ENCODE results near the gene MADCAM1. TPM values are rescaled to one million over a fixed set of nuclear protein-coding genes. Genes with fewer than 3 reads are reported as not detected.
A peak's percentile ranks its signal among the peaks of the same experiment; 100 is the strongest.

MADCAM1 gene
- total RNA-seq, 3 donors from 2014 or later: 0.18 to 0.26 (median 0.19) TPM

DNA sequence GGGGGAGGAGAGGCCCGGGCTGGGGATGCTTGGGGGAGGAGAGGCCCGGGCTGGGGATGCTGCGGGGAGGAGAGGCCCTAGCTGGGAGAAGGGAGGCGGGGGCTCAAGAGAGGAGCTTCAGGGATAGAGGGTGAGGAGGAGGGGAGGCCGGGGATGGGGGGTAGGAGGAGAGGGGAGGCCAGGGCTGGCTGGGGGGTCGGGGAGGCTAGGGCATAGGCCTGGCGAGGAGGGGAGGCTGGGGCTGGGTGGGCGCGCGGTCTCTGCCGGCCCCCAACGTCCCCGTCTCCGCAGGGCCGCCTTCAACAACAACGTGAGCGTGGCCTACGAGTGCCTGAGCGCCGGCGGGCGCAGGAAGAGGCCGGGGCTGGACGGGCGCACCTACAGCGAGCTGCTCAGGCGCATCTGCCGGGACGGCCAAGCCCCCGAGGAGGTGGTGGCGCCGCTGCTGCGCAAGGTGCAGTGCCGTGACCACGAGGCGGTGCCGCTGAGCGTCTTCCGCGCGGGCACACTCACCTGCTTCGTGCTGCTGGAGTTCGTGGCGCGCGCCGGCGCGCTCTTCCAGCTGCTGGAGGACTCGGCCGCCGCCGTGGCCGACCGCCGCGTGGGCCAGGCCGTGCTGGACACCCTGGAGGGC is 22.4 kb downstream of the MADCAM1 start:
- H3K27me3 Mint-ChIP-seq (ENCODE audit: low read depth): no peaks in the 10 kb centered on the region
- H3K4me3 Mint-ChIP-seq: no peak overlapping the region
- peak; percentile 89 to 93 for ATAC-seq
- no peaks in the 10 kb centered on the region for H3K9me3 Mint-ChIP-seq
- DNase-seq: peak; percentile 68
- H3K4me1 Mint-ChIP-seq (ENCODE audit: low read depth): peaks cover 13% of the 10 kb centered on the region
- peaks cover 4% of the 10 kb centered on the region for H3K36me3 Mint-ChIP-seq (ENCODE audit: insufficient read depth)

DNA sequence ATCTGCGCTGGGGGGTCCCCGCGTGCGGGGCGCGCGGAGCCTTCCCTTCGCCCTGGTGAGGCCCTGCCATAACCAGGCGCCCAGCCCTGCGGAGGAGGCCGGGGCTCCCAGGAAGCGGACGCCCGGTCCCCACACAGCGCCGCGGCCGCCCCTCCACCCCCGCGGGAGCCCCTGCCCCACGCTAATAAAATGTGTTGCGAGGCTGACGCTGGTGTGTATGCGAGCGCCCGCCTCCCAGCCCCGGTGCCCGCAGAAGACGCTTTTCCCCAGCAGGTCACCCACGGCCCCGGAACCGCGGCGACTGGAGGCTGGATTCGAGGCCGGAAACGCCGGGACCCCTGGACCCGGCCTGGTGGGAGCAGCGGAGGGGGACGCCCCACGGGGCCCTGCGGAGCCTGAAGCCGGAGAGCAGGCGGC is 23.2 kb downstream of the MADCAM1 start:
- no peaks in the 10 kb centered on the region for H3K36me3 Mint-ChIP-seq (ENCODE audit: insufficient read depth)
- H3K4me1 Mint-ChIP-seq (ENCODE audit: low read depth): peaks cover 9% of the 10 kb centered on the region
- DNase-seq (no peak), ATAC-seq (no peak)
- no peaks in the 10 kb centered on the region for H3K9me3 Mint-ChIP-seq
- H3K4me3 Mint-ChIP-seq: no peak overlapping the region
- H3K27me3 Mint-ChIP-seq (ENCODE audit: low read depth): no peaks in the 10 kb centered on the region

GRCh38 chr19:522726-523125 is 26.4 kb downstream of the MADCAM1 start:
- H3K9me3 Mint-ChIP-seq: no peaks in the 10 kb centered on the region
- ATAC-seq (no peak), DNase-seq (no peak)
- H3K4me1 Mint-ChIP-seq (ENCODE audit: low read depth): peaks cover 6% of the 10 kb centered on the region
- H3K36me3 Mint-ChIP-seq (ENCODE audit: insufficient read depth): no peaks in the 10 kb centered on the region
- H3K4me3 Mint-ChIP-seq: no peak overlapping the region
- peaks cover 3% of the 10 kb centered on the region for H3K27me3 Mint-ChIP-seq (ENCODE audit: low read depth)

- peaks cover 3% of the 10 kb centered on the region for H3K27me3 Mint-ChIP-seq (ENCODE audit: low read depth)
- H3K4me1 Mint-ChIP-seq (ENCODE audit: low read depth): peaks cover 6% of the 10 kb centered on the region
- no peaks in the 10 kb centered on the region for H3K9me3 Mint-ChIP-seq
- ATAC-seq (no peak), DNase-seq (no peak)
- no peaks in the 10 kb centered on the region for H3K36me3 Mint-ChIP-seq (ENCODE audit: insufficient read depth)
- H3K4me3 Mint-ChIP-seq: no peak overlapping the region
Measured at GRCh38 chr19:524062-524674, 27.9 kb downstream of the MADCAM1 start.

- ATAC-seq (no peak), DNase-seq (no peak)
- Mint-ChIP-seq H3K4me3 (no peak overlapping the region), H3K27me3 (ENCODE audit: low read depth) (peaks cover 3% of the 10 kb centered on the region), H3K36me3 (ENCODE audit: insufficient read depth) (no peaks in the 10 kb centered on the region), H3K9me3 (no peaks in the 10 kb centered on the region), H3K4me1 (ENCODE audit: low read depth) (peaks cover 6% of the 10 kb centered on the region)
Measured at GRCh38 chr19:525029-525428, 28.7 kb downstream of the MADCAM1 start.

DNA sequence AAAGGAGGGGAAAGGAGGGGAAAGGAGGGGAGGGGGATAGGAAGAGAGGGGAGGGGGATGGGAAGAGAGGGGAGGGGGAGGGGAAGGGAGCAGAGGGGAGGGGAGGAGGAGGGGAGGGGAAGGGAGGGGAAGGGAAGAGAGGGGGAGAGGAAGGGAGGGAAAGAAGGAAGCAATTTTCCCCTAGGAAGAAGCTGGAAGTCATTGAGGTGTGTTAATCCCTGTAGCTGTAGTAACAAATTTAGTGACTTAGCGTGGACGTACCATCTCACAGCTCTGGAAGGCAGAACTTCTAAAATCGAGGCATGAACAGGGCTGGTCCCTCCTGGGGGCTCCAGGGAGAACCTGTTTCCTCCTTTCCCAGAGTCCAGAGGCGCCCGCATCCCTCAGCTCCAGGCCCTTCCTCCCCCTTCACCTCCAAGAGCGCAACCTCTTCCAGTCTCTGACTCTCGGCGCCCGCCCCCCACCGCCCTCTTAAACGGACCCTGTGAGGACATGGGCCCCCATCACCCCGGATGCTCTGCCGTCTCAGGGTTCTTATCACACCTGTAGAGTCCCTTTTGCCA is 29.7 kb downstream of the MADCAM1 start:
- Mint-ChIP-seq H3K9me3 (no peaks in the 10 kb centered on the region), H3K4me1 (ENCODE audit: low read depth) (peaks cover 6% of the 10 kb centered on the region), H3K36me3 (ENCODE audit: insufficient read depth) (no peaks in the 10 kb centered on the region), H3K27me3 (ENCODE audit: low read depth) (peaks cover 3% of the 10 kb centered on the region), H3K4me3 (no peak overlapping the region)
- ATAC-seq: no peak
- no peak for DNase-seq

DNA sequence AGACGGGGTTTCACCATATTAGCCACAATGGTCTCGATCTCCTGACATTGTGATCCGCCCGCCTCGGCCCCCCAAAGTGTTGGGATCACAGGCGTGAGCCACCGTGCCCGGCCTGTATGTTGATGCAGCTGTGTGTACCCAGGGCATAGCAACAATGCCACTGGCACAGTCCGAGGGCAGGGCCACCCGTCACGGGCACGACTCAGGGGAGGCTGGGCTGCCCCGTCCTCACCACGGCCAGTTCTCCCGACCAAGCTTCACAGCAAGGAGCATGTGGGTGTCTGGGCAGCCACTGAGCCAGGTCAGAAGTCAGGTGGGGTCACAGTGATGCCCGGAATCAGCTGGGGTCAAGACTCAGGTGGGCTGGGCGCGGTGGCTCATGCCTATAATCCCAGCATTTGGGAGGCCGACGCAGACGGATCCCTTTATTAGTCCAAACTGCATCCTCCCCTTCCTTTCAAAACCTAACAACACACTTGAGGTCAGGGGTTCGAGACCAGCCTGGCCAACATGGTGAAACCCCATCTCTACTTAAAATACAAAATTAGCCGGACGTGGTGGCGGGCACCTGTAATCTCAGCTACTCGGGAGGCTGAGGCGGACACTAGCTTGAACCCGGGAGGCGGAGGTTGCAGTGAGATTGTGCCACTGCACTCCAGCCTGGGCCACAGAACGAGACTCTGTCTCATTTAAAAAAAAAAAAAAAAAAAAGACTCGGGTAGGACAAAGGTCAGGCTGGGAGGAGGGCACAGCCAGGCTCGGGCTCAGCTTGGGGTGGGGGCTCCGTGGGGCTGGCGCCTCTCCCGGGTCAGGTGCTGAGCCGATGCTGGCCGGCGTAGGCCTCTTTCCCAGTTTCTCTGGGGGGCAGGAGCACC is 34.1 kb downstream of the MADCAM1 start:
- Mint-ChIP-seq H3K9me3 (no peaks in the 10 kb centered on the region), H3K36me3 (ENCODE audit: insufficient read depth) (no peaks in the 10 kb centered on the region), H3K4me1 (ENCODE audit: low read depth) (peaks cover 22% of the 10 kb centered on the region), H3K4me3 (peak overlapping the region; percentile 83), H3K27me3 (ENCODE audit: low read depth) (peaks cover 2% of the 10 kb centered on the region)
- ATAC-seq: no peak
- DNase-seq: no peak

- Mint-ChIP-seq H3K4me3 (peak overlapping the region; percentile 83), H3K9me3 (no peaks in the 10 kb centered on the region), H3K27me3 (ENCODE audit: low read depth) (no peaks in the 10 kb centered on the region), H3K36me3 (ENCODE audit: insufficient read depth) (no peaks in the 10 kb centered on the region), H3K4me1 (ENCODE audit: low read depth) (peaks cover 22% of the 10 kb centered on the region)
- peak; percentile 78 to 79 for ATAC-seq
- DNase-seq: peak; percentile 77
Measured at GRCh38 chr19:531009-531752, 34.9 kb downstream of the MADCAM1 start.

DNA sequence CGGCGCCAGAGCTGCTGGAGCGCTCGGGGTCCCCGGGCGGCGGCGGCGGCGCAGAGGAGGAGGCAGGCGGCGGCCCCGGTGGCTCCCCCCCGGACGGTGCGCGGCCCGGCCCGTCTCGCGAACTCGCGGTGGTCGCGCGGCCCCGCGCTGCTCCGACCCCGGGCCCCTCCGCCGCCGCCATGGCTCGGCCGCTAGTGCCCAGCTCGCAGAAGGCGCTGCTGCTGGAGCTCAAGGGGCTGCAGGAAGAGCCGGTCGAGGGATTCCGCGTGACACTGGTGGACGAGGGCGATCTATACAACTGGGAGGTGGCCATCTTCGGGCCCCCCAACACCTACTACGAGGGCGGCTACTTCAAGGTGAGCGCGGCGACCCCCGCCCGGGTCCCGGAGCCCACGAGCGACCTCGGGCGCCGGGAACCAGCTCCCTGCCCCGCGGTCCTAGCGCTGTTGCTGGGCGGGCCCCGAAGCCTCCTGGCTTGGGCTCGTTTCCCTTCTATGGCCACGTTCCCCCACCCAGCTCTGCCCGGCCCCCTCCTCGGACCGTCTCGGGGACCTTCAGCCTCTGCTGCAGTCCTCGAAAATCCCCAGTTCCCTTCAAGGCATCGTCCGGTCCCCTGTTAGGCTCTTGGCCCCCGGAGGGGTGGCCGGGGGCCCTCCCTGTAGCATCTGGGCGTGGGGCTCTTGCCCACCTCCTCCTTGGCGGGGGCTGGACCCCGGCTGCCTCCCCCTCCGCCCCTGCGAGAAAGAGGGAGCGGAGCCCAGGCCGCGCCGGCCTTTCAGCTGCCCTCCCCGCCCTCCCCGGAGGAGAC is 35.7 kb downstream of the MADCAM1 start, which contains the start of gene CDC34:
CDC34 (plus strand) TSS at position 8 of the 808 bp plus-strand sequence; CDS start at position 180, 172 bp downstream.
- no peaks in the 10 kb centered on the region for H3K36me3 Mint-ChIP-seq (ENCODE audit: insufficient read depth)
- H3K9me3 Mint-ChIP-seq: no peaks in the 10 kb centered on the region
- no peaks in the 10 kb centered on the region for H3K27me3 Mint-ChIP-seq (ENCODE audit: low read depth)
- peak; percentile 2 to 23 for ATAC-seq
- H3K4me1 Mint-ChIP-seq (ENCODE audit: low read depth): peaks cover 22% of the 10 kb centered on the region
- DNase-seq: no peak
- H3K4me3 Mint-ChIP-seq: peak within 1 kb of the TSS; percentile 86

DNA sequence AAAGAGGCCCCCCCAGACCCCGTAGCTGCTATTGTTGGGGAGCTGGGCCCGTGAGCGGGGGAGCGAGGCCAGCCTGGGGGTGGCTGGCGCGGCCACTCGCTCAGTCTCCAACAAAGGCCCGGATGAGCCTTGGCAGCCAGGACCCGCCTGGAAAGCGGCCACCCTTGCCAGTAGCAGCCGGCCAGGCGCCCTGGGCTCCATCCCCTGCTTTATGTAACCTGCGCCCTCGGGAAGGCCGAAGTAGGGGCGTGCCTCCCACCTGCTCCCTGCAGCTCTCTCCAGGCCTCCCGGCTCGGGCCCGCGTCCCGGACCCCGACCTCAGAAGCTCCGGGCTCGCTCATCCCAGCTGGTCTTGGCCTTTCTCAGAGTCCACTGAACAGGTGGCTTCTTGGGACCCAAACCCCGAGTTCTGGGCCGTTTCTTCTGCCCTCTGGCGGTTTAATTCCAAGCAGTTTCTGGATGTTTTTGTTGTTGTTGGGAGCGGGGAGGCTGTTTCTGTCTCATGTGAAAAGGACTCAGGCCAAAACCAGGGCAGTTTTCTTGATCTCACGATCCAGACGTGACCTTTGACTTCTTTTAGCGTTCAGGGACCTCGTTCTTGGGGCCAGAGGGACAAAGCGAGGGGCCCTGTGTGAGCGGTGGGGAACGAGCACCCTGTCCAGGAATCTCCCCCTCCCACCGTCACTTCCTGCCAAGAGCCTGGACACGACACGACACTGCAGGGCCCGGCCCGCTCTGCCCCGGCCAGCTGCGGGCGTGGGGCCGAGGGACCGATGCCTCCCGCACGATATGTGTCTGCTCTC is 36.5 kb downstream of the MADCAM1 start:
- Mint-ChIP-seq H3K36me3 (ENCODE audit: insufficient read depth) (no peaks in the 10 kb centered on the region), H3K27me3 (ENCODE audit: low read depth) (no peaks in the 10 kb centered on the region), H3K9me3 (no peaks in the 10 kb centered on the region), H3K4me3 (peak overlapping the region; percentile 86), H3K4me1 (ENCODE audit: low read depth) (peaks cover 22% of the 10 kb centered on the region)
- no peak for ATAC-seq
- DNase-seq: peak; percentile 37

DNA sequence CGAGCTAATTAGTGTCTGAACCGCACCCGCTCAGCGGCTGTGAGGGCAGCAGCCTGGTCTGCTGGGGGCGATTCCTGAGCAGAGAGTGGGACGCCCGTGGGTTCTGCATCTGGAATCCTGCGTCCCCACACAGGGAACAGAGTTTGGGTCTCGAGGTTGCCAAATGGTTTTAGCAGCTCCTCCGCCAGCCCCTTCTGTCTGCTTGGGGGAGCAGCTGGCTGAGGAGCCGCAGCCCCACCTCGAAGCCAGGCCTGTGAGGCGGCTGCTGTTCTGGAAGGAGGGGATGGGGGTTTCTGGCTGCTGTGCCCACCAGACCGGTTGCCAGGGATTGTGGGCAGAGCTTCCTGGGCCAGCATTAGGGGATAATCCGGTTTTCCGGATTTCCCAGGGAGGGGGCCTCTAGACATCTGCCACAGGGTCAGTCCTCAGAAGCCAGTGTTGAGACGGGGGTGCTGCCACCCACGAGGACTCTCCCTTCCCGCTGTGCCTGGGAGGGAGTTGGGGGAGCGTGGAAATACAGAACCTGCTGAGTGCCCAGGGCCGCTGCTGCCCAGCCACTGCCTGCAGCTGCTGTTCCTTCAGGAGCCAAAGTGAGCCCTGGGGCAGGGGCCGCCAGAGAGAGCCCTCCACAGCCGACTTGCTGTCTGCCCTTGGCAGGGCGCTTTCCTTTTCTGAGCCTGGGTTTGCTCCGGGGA is 37.2 kb downstream of the MADCAM1 start:
- no peak for ATAC-seq
- H3K36me3 Mint-ChIP-seq (ENCODE audit: insufficient read depth): peaks cover 4% of the 10 kb centered on the region
- peaks cover 22% of the 10 kb centered on the region for H3K4me1 Mint-ChIP-seq (ENCODE audit: low read depth)

DNA sequence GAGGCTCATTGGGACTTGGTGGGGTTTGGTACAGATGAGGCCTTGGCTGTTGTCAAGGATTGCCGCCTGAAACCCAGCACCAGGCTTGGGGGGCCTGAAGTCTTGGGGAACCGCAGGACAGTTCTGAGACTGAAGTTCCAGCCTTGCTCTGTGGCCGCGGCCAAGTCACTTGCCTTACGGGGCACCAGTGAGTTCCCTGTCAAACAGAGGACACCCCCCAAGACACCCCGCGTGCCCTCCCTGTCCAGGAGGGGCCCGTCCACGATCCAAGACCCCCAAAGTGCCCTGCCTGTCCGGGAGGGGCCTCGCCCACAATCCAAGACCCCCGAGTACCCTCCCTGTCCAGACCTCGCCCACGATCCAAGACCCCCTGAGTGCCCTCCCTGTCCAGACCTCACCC is 37.8 kb downstream of the MADCAM1 start:
- DNase-seq (no peak), ATAC-seq (no peak)
- H3K36me3 Mint-ChIP-seq (ENCODE audit: insufficient read depth): peaks cover 6% of the 10 kb centered on the region
- H3K27me3 Mint-ChIP-seq (ENCODE audit: low read depth): no peaks in the 10 kb centered on the region
- H3K4me1 Mint-ChIP-seq (ENCODE audit: low read depth): peaks cover 22% of the 10 kb centered on the region
- H3K4me3 Mint-ChIP-seq: peak overlapping the region; percentile 62
- no peaks in the 10 kb centered on the region for H3K9me3 Mint-ChIP-seq

More for the DNA sequence above, 37.2 kb downstream of the MADCAM1 start:
- H3K9me3 Mint-ChIP-seq: no peaks in the 10 kb centered on the region
- H3K4me3 Mint-ChIP-seq: peak overlapping the region; percentile 86
- DNase-seq: no peak
- H3K27me3 Mint-ChIP-seq (ENCODE audit: low read depth): no peaks in the 10 kb centered on the region

All from activated T-cell treated with anti-CD3 and anti-CD28 coated beads, Interleukin-2, amount 50 U/mL, for 4 hours (primary cell).